SK-N-SH treated with all-trans-retinoic acid at 6 μM for 48 hours (cell line): ENCODE data around the gene IP6K2.

ENCODE experiments used
- ATAC-seq: fragments of 200-7000 bp; cut with Tn5 transposase; 3 replicates; pipeline ENCODE4 v1.9.1; 2020; ENCODE audit warnings: mild to moderate bottlenecking, moderate library complexity
- BACH2 ChIP-seq: fragments of 250-450 bp; sonication (Bioruptor Pico); IDR thresholded peaks from 2 replicates; pipeline ENCODE4 v1.9.0; 2021; ENCODE audit warnings: mild to moderate bottlenecking, borderline replicate concordance
- CREB5 ChIP-seq: fragments of 250-450 bp; sonication (Bioruptor Pico); IDR thresholded peaks from 2 replicates; pipeline ENCODE4 v1.5.1; 2020; ENCODE audit warnings: low read depth, mild to moderate bottlenecking, moderate library complexity
- CSDC2 ChIP-seq: fragments of 250-450 bp; sonication (Bioruptor Pico); IDR thresholded peaks from 2 replicates; pipeline ENCODE4 v1.5.0; 2020; ENCODE audit warnings: mild to moderate bottlenecking, moderate library complexity
- CSRNP3 ChIP-seq: fragments of 250-450 bp; sonication (Bioruptor Pico); IDR thresholded peaks from 2 replicates; pipeline ENCODE4 v1.5.1; 2021; ENCODE audit warnings: mild to moderate bottlenecking, moderate library complexity
- ESRRG ChIP-seq: fragments of 250-450 bp; sonication (Bioruptor Pico); IDR thresholded peaks from 2 replicates; pipeline ENCODE4 v1.6.1; 2021; ENCODE audit warnings: mild to moderate bottlenecking
- GLIS3 ChIP-seq: fragments of 250-450 bp; sonication (Bioruptor Pico); IDR thresholded peaks from 2 replicates; pipeline ENCODE4 v1.5.0; 2020; ENCODE audit warnings: mild to moderate bottlenecking, moderate library complexity
- ISL1 ChIP-seq: fragments of 250-450 bp; sonication (Bioruptor Pico); IDR thresholded peaks from 2 replicates; pipeline ENCODE4 v2.1.2; 2022; ENCODE audit warnings: mild to moderate bottlenecking, moderate library complexity
- OSR1 ChIP-seq: fragments of 250-450 bp; sonication (Bioruptor Pico); IDR thresholded peaks from 2 replicates; pipeline ENCODE4 v1.8.0; 2022; ENCODE audit warnings: moderate library complexity, mild to moderate bottlenecking, inconsistent platforms
- PATZ1 ChIP-seq: fragments of 250-450 bp; sonication (Bioruptor Pico); IDR thresholded peaks from 2 replicates; pipeline ENCODE4 v1.8.0; 2020; ENCODE audit warnings: mild to moderate bottlenecking, moderate library complexity, borderline replicate concordance
- POU6F1 ChIP-seq: fragments of 250-450 bp; sonication (Bioruptor Pico); IDR thresholded peaks from 2 replicates; pipeline ENCODE4 v1.8.0; 2021; ENCODE audit warnings: low read depth, mild to moderate bottlenecking, moderate library complexity, borderline replicate concordance
- PPARA ChIP-seq: fragments of 250-450 bp; sonication (Bioruptor Pico); IDR thresholded peaks from 2 replicates; pipeline ENCODE4 v1.5.0; 2020; ENCODE audit warnings: mild to moderate bottlenecking, borderline replicate concordance
- SNAI2 ChIP-seq: fragments of 250-450 bp; sonication (Bioruptor Pico); IDR thresholded peaks from 2 replicates; pipeline ENCODE4 v1.5.0; 2020; ENCODE audit warnings: mild to moderate bottlenecking, moderate library complexity
- TCF4 ChIP-seq: fragments of 250-450 bp; sonication (Bioruptor Pico); IDR thresholded peaks from 2 replicates; pipeline ENCODE4 v1.8.0; 2021; ENCODE audit warnings: mild to moderate bottlenecking, moderate library complexity, borderline replicate concordance
- TOX ChIP-seq: fragments of 250-450 bp; sonication (Bioruptor Pico); IDR thresholded peaks from 2 replicates; pipeline ENCODE4 v1.8.0; 2021; ENCODE audit warnings: mild to moderate bottlenecking, moderate library complexity, borderline replicate concordance
- TSHZ2 ChIP-seq: fragments of 250-450 bp; sonication (Bioruptor Pico); IDR thresholded peaks from 2 replicates; pipeline ENCODE4 v1.5.0; 2020; ENCODE audit warnings: mild to moderate bottlenecking, moderate library complexity
- ZC3H10 ChIP-seq: fragments of 250-450 bp; sonication (Bioruptor Pico); IDR thresholded peaks from 2 replicates; pipeline ENCODE4 v1.5.1; 2021; ENCODE audit warnings: mild to moderate bottlenecking, moderate library complexity
- ZFP3 ChIP-seq: fragments of 250-450 bp; sonication (Bioruptor Pico); IDR thresholded peaks from 2 replicates; pipeline ENCODE4 v1.5.0; 2020; ENCODE audit warnings: mild to moderate bottlenecking, moderate library complexity
- ZFP30 ChIP-seq: fragments of 450-650 bp; formaldehyde crosslinking; IDR thresholded peaks from 2 replicates; pipeline ENCODE4 v1.5.0; 2022; ENCODE audit warnings: mild to moderate bottlenecking, moderate library complexity
- ZNF565 ChIP-seq: fragments of 450-650 bp; formaldehyde crosslinking; conservative IDR thresholded peaks from 2 replicates; pipeline ENCODE4 v1.5.0; 2020; ENCODE audit warnings: low read depth, mild to moderate bottlenecking, moderate library complexity
- ZNF70 ChIP-seq: fragments of 450-650 bp; formaldehyde crosslinking; IDR thresholded peaks from 2 replicates; pipeline ENCODE4 v1.5.0; 2020; ENCODE audit warnings: mild to moderate bottlenecking, moderate library complexity
- ZNF8 ChIP-seq: fragments of 450-650 bp; formaldehyde crosslinking; IDR thresholded peaks from 2 replicates; pipeline ENCODE4 v1.5.0; 2020; ENCODE audit warnings: mild to moderate bottlenecking, moderate library complexity

IP6K2 gene

GRCh38 chr3:48698891-48699290 lies 18.1 kb downstream of the IP6K2 start (continued):
- no peak for TF ChIP-seq TSHZ2 (CRISPR knock-in tag)
- TF ChIP-seq ZNF70 (CRISPR knock-in tag): no peak
- TF ChIP-seq ZNF8 (CRISPR knock-in tag): no peak
- no peak for TF ChIP-seq CSDC2 (CRISPR knock-in tag)

- ATAC-seq: no peak
- TF ChIP-seq TSHZ2 (CRISPR knock-in tag) (no peak), PPARA (CRISPR knock-in tag) (no peak), ZFP30 (CRISPR knock-in tag) (no peak), ESRRG (no peak), GLIS3 (CRISPR knock-in tag) (no peak), OSR1 (CRISPR knock-in tag) (no peak), ZFP3 (CRISPR knock-in tag) (no peak), ISL1 (CRISPR knock-in tag) (no peak), POU6F1 (no peak), ZC3H10 (no peak), CREB5 (CRISPR knock-in tag) (no peak), SNAI2 (CRISPR knock-in tag) (no peak), BACH2 (no peak), TOX (CRISPR knock-in tag) (no peak), TCF4 (no peak), CSRNP3 (no peak), ZNF70 (CRISPR knock-in tag) (no peak), ZNF565 (no peak), PATZ1 (no peak)
These were observed 19.1 kb downstream of the IP6K2 start for GRCh38 chr3:48697952-48698351.
